HK-2 (cell line): ENCODE data around the gene PRKAG2.
"Not testable (repeated sequence)": the region's sequence is repeated elsewhere in the genome, so short reads cannot be mapped to it uniquely, and the experiment has no call there.

ENCODE experiments used
- DNase-seq: peaks from one replicate; pipeline ENCODE4 v3.0.0-alpha.2; 2018; ENCODE audit not compliant: unreplicated experiment

Gene PRKAG2

GRCh38 chr7:151876899-151877777 lies at the start of gene PRKAG2:
Gene PRKAG2 (minus strand): TSS chr7:151877115. CDS start chr7:151876620, 495 bp downstream.
- peak; percentile 33 for DNase-seq

- DNase-seq: no peak
These were observed 49.4 kb upstream of the PRKAG2 start for GRCh38 chr7:151926336-151926712.

- DNase-seq: no peak
These were observed 48.8 kb upstream of the PRKAG2 start for GRCh38 chr7:151925446-151926335.

- no peak for DNase-seq
These were observed 47.6 kb upstream of the PRKAG2 start for GRCh38 chr7:151924508-151924907.

GRCh38 chr7:151924001-151924400 lies 47.1 kb upstream of the PRKAG2 start:
- no peak for DNase-seq

- no peak for DNase-seq
These were observed 46.4 kb upstream of the PRKAG2 start for GRCh38 chr7:151923097-151923876.

- DNase-seq: no peak
These were observed 44.5 kb upstream of the PRKAG2 start for GRCh38 chr7:151921451-151921850.

- DNase-seq: no peak
These were observed 43.6 kb upstream of the PRKAG2 start for GRCh38 chr7:151920488-151920887.

- no peak for DNase-seq
These were observed 42.7 kb upstream of the PRKAG2 start for GRCh38 chr7:151919595-151919994.

- no peak for DNase-seq
These were observed 41.6 kb upstream of the PRKAG2 start for GRCh38 chr7:151918510-151918843.

GRCh38 chr7:151917791-151918509 lies 41.0 kb upstream of the PRKAG2 start:
- DNase-seq: no peak

GRCh38 chr7:151914051-151914450 lies 37.1 kb upstream of the PRKAG2 start:
- no peak for DNase-seq

- not testable (repeated sequence) for DNase-seq
These were observed 33.7 kb upstream of the PRKAG2 start for GRCh38 chr7:151910655-151911054.

GRCh38 chr7:151907115-151907514 lies 30.2 kb upstream of the PRKAG2 start:
- DNase-seq: not testable (repeated sequence)

GRCh38 chr7:151905766-151906165 lies 28.9 kb upstream of the PRKAG2 start:
- DNase-seq: no peak

- no peak for DNase-seq
These were observed 28.4 kb upstream of the PRKAG2 start for GRCh38 chr7:151905353-151905752.

GRCh38 chr7:151904270-151904669 lies 27.4 kb upstream of the PRKAG2 start:
- DNase-seq: no peak

- no peak for DNase-seq
These were observed 26.5 kb upstream of the PRKAG2 start for GRCh38 chr7:151903249-151904032.

GRCh38 chr7:151902311-151902710 lies 25.4 kb upstream of the PRKAG2 start:
- DNase-seq: no peak

- no peak for DNase-seq
These were observed 24.9 kb upstream of the PRKAG2 start for GRCh38 chr7:151901828-151902227.
